Measurements from ENCODE around the gene AKT3.

Gene AKT3

DNA sequence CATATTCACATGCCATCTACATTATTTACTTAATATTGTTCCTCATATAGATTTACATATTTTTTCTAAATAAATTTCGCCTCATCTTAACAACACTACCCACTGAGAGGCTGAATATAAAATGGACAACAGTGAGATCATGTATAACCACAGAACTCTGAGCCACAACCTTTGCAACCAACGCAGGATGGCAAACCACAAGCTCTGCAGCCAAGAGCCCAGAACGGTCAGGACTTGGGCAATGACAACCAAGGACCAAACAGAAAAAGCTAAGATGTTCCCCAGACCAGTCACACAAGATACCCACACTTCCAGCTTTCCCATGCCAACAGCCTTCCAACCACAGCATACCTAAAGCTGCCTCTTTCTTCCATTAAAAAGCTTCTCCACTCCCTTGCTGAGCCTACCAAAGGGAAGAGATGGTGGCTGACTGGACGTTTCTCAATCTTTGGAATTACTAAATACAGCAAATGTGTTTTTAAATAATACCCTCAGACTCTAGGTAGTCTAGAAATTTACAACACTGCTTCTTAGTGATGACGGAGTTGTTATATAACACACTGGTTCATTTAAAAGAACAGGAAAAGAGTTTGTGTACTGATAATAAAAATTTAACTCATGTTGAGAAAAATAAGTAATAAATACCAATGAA, 117.9 kb downstream of the AKT3 start:
- no peak for DNase-seq (ENCODE audit: low read depth)

DNA sequence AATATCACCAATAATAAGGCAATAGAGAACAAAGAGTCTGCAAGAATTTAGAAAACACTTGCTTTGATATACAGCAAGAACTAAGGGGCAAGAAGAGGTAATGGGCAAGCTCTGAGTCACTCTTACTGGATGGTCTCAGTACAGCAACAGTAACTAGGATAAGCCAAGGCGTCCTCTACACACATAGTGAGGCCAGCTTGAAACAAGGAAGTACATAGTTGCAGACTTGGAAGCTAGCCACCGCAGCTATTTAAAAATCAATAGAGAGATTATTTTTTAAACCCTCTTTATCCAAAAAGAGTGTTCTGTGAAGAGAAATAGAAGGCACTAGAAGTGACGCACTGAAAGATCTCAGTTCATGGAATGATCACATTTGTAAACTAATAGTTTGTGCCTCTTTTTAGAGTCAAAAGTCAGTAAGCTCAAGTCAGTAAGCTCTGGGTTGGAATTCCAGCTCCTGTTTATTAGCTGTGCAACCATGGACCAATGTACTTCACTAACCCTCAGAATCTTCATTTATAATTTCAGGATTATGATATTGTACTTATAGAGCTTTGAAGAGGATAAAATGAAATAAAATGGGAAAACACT, 118.6 kb downstream of the AKT3 start:
- no peak for DNase-seq (ENCODE audit: low read depth)

DNA sequence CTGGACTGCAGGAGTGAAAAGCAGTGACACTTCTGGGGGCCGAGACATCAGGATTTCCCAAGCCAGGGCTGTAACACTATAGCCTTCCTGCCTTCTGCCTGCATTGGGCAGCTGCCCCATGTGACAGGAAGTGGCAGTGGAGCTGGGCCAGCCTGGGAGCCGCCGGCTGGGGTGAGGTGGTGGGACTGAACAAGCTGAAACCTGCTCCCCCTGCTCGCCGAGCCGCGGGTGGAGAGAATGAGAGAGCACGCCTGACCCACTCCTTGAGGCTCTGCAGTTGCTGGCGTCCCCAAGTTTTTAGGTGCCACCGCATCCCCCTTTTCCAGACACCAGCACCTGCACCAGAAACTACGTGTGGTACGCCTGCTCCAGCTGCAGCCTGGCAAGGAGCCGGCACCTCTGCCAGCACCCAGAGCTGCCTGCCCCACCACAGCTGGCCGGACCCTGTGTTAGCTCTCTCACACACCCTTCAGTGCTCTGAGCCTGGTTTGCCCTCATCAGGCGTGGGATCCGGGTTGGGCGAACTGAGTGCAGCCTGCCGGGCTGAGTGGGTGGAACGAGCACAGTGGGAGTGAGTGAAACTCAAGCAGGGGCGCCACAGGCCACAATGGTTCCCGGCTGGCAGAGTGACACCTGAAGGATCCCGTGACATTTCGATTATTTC, 119.4 kb downstream of the AKT3 start:
- no peak for DNase-seq (ENCODE audit: low read depth)

DNA sequence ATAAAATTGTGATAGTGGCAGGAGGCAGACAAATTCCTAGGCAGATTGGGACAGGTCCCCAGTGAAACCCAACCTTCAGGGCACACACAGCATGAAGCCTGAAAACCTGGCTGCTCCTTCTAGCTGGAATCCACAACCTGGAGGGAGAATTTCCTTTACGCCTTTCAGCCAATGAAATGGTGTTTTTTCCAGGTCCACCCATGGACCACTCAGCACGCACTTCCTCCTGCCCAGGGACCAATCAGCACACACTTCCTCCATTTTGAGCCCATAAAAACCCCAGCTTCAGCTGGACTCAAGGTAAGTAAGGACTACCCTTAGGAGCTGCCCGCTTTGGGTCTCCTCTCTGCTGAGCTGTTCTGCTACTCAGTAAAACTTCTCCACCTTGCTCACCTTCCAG, 120.1 kb downstream of the AKT3 start:
- DNase-seq (ENCODE audit: low read depth): no peak

DNA sequence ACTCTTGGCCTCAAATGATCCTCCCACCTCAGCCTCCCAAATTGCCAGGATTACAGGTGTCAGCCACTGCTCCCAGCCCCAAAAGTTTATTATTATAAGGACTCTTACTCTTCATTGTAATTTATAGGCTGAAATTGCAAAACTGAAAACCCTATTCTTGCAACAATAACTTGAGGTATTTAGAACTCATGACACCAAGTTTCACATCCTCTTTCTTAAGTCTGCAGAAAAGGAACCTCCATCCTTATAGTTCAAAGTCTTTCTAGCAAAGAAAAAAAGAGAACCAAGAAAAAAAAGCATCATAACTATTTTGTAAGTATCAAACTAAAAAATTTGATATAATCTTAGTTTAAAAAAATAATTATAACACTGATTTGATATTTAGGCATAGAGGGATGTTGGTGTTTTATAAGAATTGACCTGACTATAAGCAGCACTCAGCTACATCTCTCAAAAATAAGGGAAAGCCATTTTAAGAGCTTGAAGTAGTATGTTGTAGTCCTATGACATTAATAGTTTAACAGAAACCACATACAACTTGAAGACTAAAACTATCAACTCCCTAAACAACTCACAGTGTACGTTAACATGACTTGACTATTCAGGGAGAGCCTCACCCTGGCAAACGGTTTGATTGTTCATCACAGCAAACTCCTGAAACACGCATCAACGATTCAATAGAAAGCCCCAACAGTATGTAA, 122.4 kb downstream of the AKT3 start:
- DNase-seq (ENCODE audit: low read depth): no peak

DNA sequence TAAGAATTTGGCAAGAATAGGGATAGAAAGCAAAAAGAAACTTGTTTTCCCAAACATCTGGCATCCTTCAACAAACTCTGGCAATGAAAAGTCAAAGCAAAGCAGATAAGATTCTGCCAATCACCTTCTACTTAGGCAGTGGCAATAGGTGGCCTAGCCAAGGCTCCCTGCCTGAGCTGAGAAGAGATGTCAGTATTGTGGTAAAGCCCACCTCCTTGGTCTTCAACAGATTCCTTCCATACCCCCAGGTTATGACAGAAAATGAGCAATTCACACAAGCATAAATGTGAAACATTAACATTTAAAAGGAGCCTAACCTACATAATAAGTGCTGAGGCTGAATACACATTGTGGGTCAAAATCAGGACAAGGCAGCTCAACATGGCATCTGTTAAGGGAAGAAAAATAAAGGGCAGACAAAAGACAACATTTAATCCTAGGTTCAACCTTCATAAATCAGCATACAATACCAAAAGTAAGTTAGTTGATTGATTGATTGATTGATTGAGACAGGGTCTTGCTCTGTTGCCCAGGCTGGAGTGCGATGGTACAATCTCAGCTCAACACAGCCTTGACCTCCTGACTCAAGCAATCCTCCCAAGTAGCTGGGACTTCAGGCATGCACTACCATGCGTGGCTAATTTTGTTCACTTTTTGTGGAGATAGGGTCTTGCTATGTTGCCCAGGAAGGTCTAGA, 123.1 kb downstream of the AKT3 start:
- no peak for DNase-seq (ENCODE audit: low read depth)

DNA sequence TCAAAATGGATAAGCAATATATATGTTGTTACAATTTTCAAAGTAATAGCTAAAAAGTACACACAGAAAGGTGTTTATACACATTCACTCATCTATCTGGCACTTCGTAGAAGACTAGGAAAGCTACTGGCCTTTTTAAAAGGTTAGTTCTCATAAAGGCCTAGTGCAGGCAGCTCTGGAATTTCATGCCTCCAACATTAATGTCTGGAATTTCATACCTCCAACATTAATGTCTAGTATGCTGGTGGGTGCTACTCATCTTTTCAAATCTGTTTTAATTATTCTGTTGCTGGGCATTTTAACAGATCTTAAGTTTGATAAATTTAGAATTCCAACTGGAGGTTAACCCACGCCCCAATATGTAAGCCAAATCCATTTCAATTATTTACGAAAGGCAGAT, 124.2 kb downstream of the AKT3 start:
- DNase-seq (ENCODE audit: low read depth): no peak

DNA sequence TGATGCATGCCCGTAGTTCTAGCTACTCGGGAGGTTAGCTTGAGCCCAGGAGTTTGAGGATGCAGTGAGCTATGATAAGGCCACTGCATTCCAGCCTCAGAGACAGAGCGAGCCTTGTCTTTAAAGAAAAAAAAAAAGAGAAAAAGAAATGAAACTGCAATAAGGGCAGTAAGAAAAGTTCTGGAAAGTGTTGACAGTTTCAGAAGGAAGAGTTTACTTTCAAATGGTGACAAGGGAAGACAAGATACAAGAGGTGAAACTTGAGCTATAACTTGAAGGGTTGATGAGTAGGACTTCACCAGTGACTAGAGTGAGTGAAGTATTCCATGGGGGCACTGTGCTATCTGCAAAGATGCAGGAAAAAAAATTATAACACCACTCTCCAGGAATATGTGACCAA, 125.0 kb downstream of the AKT3 start:
- no peak for DNase-seq (ENCODE audit: low read depth)

DNA sequence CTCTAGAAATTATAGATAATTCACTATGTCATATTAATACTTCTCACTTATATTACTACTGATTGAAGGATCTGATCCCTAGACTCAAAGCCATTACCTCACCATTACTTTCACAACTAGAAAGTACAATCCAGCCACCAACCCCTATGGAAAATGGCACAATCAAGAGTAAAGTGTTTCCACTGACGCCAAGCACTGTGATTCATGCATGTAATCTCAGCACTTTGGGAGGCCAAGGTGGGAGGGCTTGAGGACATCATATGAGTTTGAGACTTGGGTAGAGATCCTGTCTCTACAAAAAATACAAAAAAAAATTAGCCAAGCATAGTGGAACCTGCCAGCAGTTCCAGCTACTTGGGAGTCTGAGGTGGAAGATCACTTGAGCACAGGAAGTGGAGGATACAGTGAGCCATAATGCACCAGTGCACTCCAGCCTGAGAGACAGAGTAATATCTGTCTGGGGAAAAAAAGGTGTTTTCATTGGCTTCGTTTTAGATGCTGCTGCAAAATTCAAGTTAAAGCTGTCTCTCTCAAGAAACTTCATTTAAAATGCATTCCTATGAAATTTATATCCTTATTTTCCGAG, 126.5 kb downstream of the AKT3 start:
- no peak for DNase-seq (ENCODE audit: low read depth)

DNA sequence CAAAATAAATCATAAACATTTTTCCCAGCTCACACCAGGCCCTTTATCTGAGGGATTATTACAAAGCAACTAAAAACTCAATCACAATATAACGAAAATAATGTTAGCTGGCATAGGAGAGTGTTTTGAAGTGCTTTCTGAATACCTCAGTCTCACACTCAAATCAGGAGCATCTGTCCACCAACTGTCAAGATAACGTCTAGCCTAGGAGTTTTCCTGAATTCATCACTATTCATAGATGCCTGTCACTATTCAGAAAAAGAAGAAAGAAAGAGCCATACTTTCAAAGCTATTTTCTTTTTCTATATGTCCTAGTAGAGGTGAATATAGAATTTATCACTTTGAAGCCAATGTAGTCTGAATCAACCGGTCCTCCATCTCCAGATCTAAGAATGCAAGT, 127.0 kb downstream of the AKT3 start:
- DNase-seq (ENCODE audit: low read depth): no peak

DNA sequence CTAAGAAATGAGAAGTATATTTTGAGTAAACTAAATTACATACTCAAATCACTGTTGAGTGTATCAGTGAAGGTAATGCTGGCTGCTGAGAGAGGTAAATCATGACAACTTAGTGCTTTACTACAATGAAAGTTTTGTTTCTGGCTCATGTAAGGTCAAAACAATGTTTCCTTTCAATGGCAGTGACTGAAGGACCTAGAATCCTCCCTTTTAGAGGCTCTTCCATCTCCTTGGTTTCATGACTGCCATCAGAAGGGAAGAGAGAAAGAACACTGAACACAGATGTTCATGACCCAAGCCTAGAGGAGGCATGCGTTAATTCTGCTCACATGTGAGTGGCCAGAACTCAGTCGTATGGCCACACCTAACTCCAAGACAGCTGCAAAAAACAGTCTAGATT, 130.6 kb downstream of the AKT3 start:
- no peak for DNase-seq (ENCODE audit: low read depth)

DNA sequence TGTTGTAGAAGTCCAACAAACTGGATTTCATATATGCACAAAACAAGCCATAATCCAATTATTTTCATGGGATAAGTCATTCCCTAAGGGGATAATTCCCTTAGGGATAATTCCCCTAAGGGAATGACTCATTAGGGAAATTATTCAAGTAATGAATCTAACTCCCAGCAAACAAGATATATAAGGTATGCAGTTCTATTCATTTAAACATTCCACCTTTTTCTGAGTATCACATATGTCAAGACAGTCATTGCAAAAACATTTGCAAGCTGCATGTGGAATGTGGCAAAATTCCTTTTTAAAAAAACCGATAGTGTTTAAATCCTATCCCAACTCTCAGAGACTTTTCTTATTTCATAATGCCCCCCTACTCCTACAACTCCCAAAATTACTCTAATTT, 131.2 kb downstream of the AKT3 start:
- DNase-seq (ENCODE audit: low read depth): no peak

DNA sequence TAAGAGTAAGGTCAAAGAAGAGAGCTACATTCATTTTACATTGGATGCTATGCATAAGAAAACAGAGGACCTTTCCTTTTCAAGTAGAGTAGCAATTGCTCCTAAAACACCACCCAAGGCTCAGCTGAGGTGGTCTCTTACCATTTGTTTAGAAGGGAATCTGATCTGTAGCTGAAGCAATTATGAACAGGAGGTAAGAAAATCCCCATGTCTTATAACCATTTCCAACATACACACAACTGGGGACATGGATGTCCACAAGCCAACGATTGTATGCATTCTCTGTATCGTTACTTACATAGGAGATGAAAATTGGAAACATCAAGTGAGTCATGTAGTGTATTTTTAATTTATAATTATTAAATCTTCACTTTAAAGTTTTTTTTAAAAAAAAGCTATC, 132.0 kb downstream of the AKT3 start:
- no peak for DNase-seq (ENCODE audit: low read depth)

DNA sequence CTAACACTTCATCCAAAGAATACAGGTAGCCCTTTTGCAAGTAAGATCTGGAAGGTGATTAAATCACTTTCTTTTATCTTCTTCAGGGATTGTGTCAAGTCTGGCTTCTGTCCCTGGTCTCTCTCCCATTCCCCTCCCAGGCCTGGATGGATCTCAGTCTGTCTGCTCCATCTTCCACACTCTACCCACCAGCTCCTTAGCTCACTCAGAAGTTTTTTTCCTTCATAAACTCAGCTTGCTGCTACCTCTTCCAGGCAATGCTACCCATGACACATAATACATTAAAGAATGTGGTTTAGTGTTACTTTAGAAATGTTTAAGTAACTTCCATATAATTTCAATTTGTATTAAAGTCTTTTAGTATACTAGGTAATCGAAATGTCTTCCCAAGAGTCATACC, 133.1 kb downstream of the AKT3 start:
- no peak for DNase-seq (ENCODE audit: low read depth)

DNA sequence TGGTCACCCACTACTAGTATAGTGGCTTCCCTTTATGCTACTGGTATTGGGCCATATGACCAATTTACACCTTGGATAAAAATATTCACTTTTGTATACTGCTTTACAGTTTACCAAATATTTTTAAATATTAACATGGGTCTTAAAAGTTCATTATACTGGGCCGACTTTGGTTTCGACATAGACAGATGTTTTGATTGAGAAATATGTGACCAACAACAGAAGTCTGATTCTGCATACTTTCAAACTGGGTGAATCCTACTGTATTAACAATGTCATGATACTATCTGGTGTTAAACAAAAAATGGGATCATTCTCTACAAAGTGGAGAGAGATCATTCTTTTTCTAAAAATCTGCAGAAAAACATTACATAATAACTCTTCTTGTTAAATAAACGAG, 134.8 kb downstream of the AKT3 start:
- no peak for DNase-seq (ENCODE audit: low read depth)

DNA sequence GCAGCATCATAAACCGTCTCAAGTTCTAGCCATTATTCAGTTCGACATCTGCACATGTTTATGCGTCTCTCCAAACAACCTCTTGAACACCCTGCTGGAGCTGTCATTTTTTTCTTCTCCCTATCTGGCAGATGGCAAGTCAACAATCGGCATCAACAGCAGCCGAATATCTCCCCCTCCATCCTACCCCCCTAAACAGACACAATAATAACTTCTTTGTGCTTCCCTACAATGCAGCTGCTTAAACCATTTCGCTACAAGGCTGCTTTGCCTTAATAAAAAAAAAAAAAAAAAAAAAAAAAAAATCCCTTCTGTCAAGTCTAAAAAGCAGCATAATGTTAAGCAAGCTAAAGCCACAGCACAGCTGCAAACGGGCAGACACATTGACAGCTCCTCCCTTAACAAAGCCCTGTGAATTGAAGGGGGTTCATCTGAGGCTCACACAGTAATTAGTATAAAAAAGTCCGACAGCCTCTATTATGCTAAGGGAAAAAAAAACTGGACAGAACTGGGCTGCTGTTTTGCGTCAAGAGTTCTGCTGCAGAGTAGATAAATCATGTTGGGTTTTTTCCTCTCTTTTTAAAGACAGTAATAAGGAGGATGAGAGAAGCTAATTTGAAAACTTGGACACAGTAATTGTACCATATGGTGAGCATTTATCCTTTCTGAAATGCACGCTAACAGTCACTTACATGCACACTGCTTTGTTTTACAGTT, 136.4 kb downstream of the AKT3 start:
- no peak for DNase-seq (ENCODE audit: low read depth)

DNA sequence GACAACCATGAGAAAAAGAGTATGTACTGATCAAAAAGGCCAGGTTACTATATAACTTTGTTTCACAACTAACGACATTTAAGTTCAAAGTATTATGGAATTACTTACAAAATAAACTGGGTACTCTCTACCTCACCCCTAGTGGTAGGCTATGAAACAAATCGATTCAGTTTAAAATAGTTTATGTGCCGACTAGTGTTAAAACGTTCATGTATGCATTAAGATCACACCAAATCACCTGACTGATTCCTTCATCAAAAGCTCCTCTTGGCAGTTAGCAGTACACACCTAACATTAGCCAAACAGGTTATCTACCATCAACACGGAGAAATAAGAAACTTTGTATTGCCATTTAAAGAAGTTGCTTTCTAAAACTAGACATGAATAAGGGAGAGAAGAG, 137.1 kb downstream of the AKT3 start:
- no peak for DNase-seq (ENCODE audit: low read depth)

DNA sequence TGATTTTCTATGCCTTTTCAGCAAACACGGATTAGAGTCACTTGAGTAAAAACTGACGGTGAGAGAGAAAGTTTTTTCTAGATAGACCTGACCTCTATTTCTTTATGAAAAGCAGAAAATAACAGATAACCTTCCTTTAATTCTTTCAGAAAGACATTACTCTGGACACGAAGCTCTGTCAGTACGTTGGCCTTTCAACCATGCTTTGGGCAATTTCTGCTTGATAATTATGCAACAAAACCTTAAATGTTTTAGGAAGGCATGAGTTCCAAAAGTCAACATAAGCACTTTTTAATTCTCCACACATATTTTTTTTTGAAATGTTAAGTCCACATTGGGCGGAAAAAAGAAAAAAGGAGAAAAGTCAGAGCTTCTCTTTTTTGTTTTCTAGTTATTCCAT, 137.8 kb downstream of the AKT3 start:
- DNase-seq (ENCODE audit: low read depth): no peak

DNA sequence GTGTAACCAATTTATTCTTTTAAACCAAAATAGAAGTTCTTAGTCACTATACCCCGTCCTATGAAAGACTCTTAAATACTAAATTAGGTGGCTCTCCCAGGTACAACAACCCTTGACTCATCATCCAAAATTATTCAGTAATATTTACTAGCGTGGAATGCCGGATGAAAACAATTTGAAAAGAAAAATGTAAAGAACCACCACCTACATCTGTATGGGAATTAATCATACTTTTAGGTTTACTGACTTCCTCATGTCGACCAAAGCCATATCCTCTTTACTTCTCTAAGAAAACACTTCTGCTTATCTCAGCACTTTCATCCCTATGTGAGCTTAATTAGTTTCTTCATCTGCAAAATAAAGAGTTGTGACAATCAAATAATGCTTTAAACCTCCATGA, 139.6 kb downstream of the AKT3 start:
- DNase-seq (ENCODE audit: low read depth): no peak

DNA sequence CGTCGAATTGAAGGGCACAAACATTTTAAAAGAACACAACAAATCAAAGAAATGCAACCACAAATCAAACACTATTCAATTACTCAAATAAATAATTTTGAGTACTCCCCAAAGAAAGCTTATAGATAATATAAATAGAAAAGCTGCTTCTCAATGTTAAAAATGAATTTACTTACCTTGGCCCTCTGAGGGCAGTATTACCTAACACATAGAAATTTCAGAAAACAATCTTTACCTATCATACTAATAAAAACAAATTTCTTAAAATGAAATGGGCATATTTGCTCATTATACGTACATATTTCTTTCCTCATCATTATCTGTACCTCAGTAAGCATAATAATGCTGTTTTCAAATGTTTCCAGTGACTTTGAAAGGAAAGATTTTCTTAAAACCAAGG, 141.8 kb downstream of the AKT3 start:
- DNase-seq (ENCODE audit: low read depth): no peak

DNA sequence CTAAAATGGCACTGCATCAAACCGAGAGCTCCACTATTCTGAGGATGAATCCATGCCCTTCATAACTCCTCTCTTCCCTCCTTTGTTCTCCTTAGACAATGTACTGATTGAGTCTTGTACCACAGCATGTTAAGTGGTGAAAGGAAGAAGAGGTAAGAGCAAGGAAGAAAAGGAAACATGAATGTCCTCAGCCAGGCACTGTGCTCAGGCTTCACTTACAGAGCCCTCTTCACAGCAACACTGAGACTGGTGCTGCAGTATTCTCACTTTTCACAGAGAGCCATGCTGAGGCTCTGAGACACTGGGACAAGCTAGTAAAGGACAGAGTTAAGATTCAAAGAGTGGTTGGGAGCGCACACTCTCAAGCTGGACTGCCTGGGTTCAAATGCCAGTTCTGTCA, 143.5 kb downstream of the AKT3 start:
- DNase-seq (ENCODE audit: low read depth): no peak

DNA sequence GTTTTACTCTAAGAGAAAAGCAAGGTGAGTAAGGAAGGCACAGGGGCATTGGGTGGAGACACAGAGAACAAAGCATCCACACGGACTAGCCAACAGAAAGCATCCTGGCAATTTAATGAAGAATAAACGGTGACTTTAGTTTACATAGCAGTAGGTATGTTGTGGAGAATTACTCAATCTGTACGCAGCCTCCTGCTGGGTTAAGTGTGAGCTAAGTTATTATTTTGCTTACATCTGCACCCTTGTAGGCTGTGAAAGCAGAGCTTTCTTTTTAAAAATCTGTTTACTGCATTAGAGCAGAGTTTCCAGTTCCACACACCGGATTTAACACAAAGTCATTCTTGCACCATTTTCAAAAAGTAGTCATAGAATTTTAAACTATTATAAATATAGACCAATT, 144.5 kb downstream of the AKT3 start:
- DNase-seq (ENCODE audit: low read depth): no peak
